ENCODE results near the gene WNT5B. TPM values are rescaled to one million over a fixed set of nuclear protein-coding genes. Genes with fewer than 3 reads are reported as not detected.

Gene WNT5B
- total and polyA plus RNA-seq, 2 of the 8 experiments (the other 6 are each of a cell fraction or from before 2014, with no cell fraction given) = 0.91 to 1.2 TPM

DNA sequence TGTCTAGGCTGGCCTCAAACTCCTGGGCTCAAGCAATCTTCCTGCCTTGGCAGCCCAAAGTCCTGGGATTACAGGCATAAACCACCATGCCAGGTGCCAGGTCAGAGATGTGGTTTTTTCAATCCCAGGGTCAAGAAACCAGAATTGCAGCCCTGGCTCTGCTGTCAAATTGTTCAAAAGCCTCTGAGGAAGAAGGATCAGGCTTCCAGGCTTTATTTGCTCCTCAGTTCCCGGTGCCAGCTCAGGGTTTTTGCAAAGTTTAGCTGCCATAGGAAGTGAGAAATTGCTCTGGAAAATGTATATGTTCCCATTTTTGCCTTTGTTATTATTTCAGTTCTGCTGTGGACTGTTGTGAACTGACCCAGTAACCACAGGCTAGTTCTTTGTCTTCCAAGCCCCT, 28.7 kb downstream of the WNT5B start:
- Histone ChIP-seq H3K23me2 (ENCODE audit: low read depth, low read length) (peaks cover 5% of the 10 kb centered on the region; the same call in 1 of the 2 replicates), H4K5ac (ENCODE audit: insufficient read length, low read depth, low read length) (no peak overlapping the region), H3K4me1 (replicated peaks in 1 of 4; ENCODE audit: control insufficient read depth in 3 of 4, insufficient read depth in 4 of 4, low read length in 3 of 4) (no peaks in the 10 kb centered on the region), H2AFZ (ENCODE audit: low read length) (no peak overlapping the region), H4K91ac (replicated peaks; ENCODE audit: insufficient read length, low read length) (no peak overlapping the region), H3K36me3 (ENCODE audit: control insufficient read depth in 2 of 4, insufficient read depth in 4 of 4, low read length in 3 of 4) (no peaks in the 10 kb centered on the region), H2BK15ac (ENCODE audit: low read length) (no peak overlapping the region), H3K9me3 (ENCODE audit: insufficient read depth in 2 of 2, low read depth in 1 of 2, low read length in 1 of 2) (no peaks in the 10 kb centered on the region), H2BK12ac (ENCODE audit: low read depth, low read length) (no peak overlapping the region), H2BK5ac (ENCODE audit: low read depth, low read length) (no peak overlapping the region), H3K27ac (ENCODE audit: low read depth, low read length) (no peak overlapping the region), H3K18ac (ENCODE audit: extremely low read depth, low read length) (no peak overlapping the region), H3K79me2 (ENCODE audit: control insufficient read depth in 1 of 2, insufficient read depth in 2 of 2, low read length in 2 of 2) (no peaks in the 10 kb centered on the region), H2BK20ac (ENCODE audit: low read length) (no peak overlapping the region), H3K9ac (replicated peaks in 1 of 4; ENCODE audit: extremely low read depth in 1 of 4, low read depth in 3 of 4, low read length in 3 of 4) (no peak overlapping the region), H3K79me1 (ENCODE audit: low read depth, low read length) (no peaks in the 10 kb centered on the region), H3K56ac (replicated peaks; ENCODE audit: insufficient read length, low read depth, low read length) (no peak overlapping the region), H4K20me1 (replicated peaks in 1 of 2; ENCODE audit: control insufficient read depth in 1 of 2, insufficient read depth in 2 of 2, low read length in 2 of 2) (no peaks in the 10 kb centered on the region), H3K4me3 (ENCODE audit: extremely low read depth in 1 of 4, insufficient read depth in 2 of 4, low read depth in 3 of 4, low read length in 4 of 4) (no peak overlapping the region), H3K23ac (ENCODE audit: insufficient read length) (no peak overlapping the region), H3K27me3 (replicated peaks in 1 of 4; ENCODE audit: control insufficient read depth in 3 of 4, extremely low read depth in 1 of 4, insufficient read depth in 3 of 4, low read length in 3 of 4) (peaks cover 4 to 17% (median 11%) of the 10 kb centered on the region in 4 experiments), H2AK5ac (ENCODE audit: low read depth, low read length) (no peak overlapping the region), H2BK120ac (replicated peaks; ENCODE audit: low read depth, low read length) (no peak overlapping the region), H3K14ac (ENCODE audit: insufficient read length) (no peak overlapping the region), H3K4ac (replicated peaks; ENCODE audit: insufficient read length, low read depth, low read length) (no peak overlapping the region), H4K8ac (ENCODE audit: extremely low read depth, insufficient read depth, low read length) (no peak overlapping the region), H3K4me2 (ENCODE audit: insufficient read depth in 1 of 2, low read depth in 2 of 2, low read length in 2 of 2) (no peak overlapping the region)
- POLR2A ChIA-PET (ENCODE audit: partially characterized antibody) = interaction anchor here (3.0 kb wide), 1 partner anchor 34 kb away, joined by 7 read pairs; the partner anchor contains the start of gene ADIPOR2
- CTCF ChIA-PET (ENCODE audit: partially characterized antibody) = interaction anchor here (1.2 to 18.8 kb wide), 3 partner anchors 23 to 282 kb away, joined by 5 to 265 read pairs (median 6); no protein-coding TSS in a partner anchor
- WGBS, 2 experiments (ENCODE audit: extremely low coverage in 1 of 2, insufficient coverage in 1 of 2, insufficient read length in 1 of 2, insufficient replicate concordance in 2 of 2, low coverage in 1 of 2, low lambda C conversion rate in 2 of 2, missing lambda C conversion rate in 1 of 2) = 90% methylated on average over 1 of the region's 1 CpG; no CpG with 5 or more reads in 1 of the 2 experiments
- FAIRE-seq = no peak
- TF ChIP-seq SP1 (IDR thresholded peaks at IDR 0.05; ENCODE audit: low read depth, low read length) (no peak), GABPA (IDR thresholded peaks at IDR 0.05; ENCODE audit: borderline replicate concordance, insufficient read depth, low read length) (no peak), CHD2 (IDR thresholded peaks at IDR 0.05; ENCODE audit: low read length) (no peak), YY1 (IDR thresholded peaks at IDR 0.05; ENCODE audit: low read depth, low read length) (no peak), SIX5 (IDR thresholded peaks at IDR 0.05; ENCODE audit: low read depth, low read length) (no peak), NANOG (IDR thresholded peaks at IDR 0.05; ENCODE audit: insufficient read depth, low read depth, low read length, poor library complexity, severe bottlenecking) (no peak), JUN (IDR thresholded peaks at IDR 0.05; ENCODE audit: low read depth, low read length) (no peak), EZH2 (IDR thresholded peaks at IDR 0.05; ENCODE audit: low read depth, low read length, severe bottlenecking) (no peak)
- TF ChIP-seq, protein P1, sequence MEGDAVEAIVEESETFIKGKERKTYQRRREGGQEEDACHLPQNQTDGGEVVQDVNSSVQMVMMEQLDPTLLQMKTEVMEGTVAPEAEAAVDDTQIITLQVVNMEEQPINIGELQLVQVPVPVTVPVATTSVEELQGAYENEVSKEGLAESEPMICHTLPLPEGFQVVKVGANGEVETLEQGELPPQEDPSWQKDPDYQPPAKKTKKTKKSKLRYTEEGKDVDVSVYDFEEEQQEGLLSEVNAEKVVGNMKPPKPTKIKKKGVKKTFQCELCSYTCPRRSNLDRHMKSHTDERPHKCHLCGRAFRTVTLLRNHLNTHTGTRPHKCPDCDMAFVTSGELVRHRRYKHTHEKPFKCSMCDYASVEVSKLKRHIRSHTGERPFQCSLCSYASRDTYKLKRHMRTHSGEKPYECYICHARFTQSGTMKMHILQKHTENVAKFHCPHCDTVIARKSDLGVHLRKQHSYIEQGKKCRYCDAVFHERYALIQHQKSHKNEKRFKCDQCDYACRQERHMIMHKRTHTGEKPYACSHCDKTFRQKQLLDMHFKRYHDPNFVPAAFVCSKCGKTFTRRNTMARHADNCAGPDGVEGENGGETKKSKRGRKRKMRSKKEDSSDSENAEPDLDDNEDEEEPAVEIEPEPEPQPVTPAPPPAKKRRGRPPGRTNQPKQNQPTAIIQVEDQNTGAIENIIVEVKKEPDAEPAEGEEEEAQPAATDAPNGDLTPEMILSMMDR (IDR thresholded peaks at IDR 0.05; ENCODE audit: control extremely low read depth in 1 of 3, insufficient read depth in 1 of 3, low read depth in 1 of 3, low read length in 3 of 3) = no peak
- TF ChIP-seq, protein P2, sequence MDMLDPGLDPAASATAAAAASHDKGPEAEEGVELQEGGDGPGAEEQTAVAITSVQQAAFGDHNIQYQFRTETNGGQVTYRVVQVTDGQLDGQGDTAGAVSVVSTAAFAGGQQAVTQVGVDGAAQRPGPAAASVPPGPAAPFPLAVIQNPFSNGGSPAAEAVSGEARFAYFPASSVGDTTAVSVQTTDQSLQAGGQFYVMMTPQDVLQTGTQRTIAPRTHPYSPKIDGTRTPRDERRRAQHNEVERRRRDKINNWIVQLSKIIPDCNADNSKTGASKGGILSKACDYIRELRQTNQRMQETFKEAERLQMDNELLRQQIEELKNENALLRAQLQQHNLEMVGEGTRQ (IDR thresholded peaks at IDR 0.05; ENCODE audit: low read length) = no peak
- no peak for DNase-seq (ENCODE audit: low read depth in 1 of 2, low spot score in 2 of 2)

Measured in H1 (cell line).